Skeletal muscle tissue (tissue), 4 donors: ENCODE measurements around the gene POFUT1. TPM values are rescaled to one million over a fixed set of nuclear protein-coding genes. Genes with fewer than 3 reads are reported as not detected.
"Not testable (repeated sequence)": the region's sequence is repeated elsewhere in the genome, so short reads cannot be mapped to it uniquely, and the experiment has no call there.

Experiments
- H3K27ac ChIP-seq: one replicate; pipeline ENCODE4 v1.7.0; 2013; ENCODE audit warnings: mild to moderate bottlenecking, low read depth, low read length, inconsistent platforms
- H3K27me3 ChIP-seq, 3 donors: one replicate each; pipeline ENCODE4 v1.7.0; 2013; ENCODE audit warnings: low read length in 3 of 3; ENCODE audit not compliant: control insufficient read depth in 3 of 3, insufficient read depth in 3 of 3
- H3K36me3 ChIP-seq, 3 donors: one replicate each; pipeline ENCODE4 v1.7.0; 2013; ENCODE audit warnings: low read length in 3 of 3; ENCODE audit not compliant: control insufficient read depth in 3 of 3, insufficient read depth in 3 of 3
- H3K4me1 ChIP-seq, 3 donors: one replicate each; pipeline ENCODE4 v1.7.0; 2013; ENCODE audit warnings: low read length in 3 of 3, mild to moderate bottlenecking in 3 of 3; ENCODE audit not compliant: control insufficient read depth in 3 of 3, insufficient read depth in 3 of 3
- H3K4me3 ChIP-seq, 3 donors: one replicate each; pipeline ENCODE4 v1.7.0; 2013; ENCODE audit warnings: low read length in 3 of 3
- H3K9ac ChIP-seq, 3 donors: one replicate each; pipeline ENCODE4 v1.7.0; 2013; ENCODE audit warnings: low read length in 3 of 3, mild to moderate bottlenecking in 3 of 3, moderate library complexity in 2 of 3, low read depth in 1 of 3
- H3K9me3 ChIP-seq, 3 donors: one replicate each; pipeline ENCODE4 v1.7.0; 2013; ENCODE audit warnings: low read length in 3 of 3; ENCODE audit not compliant: control insufficient read depth in 3 of 3
- total RNA-seq: library from RNA; depleted of rRNA; stranded (reverse); fragments of >200 nt; gene quantifications from one replicate; pipeline ENCODE4 v1.2.3, GENCODE V29; 2014
- donor health status: Osteomylitis.

The POFUT1 gene
- total RNA-seq, 1 donor from 2014 or later: 20.4 TPM

DNA sequence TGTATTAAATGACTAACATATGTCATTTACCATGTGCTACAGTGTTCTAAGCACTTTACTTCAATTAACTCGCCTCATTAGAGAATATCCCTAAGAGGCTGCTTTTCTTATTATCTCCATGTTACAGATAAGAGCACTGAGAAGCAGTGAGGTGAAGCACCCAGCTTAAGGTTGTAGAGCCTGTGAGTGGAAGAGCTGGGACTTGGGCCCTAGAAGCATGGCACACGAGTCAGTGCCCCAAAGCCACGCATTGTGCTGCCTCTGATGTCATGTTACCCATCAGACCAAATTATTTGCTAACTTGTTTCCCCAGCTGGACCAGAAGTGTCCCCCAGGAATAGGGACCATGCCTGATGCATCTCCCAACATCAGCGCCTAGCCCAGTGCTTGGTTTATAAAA is 34.1 kb downstream of the POFUT1 start:
- H3K9me3 ChIP-seq: no peaks in the 10 kb centered on the region
- H3K27ac ChIP-seq: no peak overlapping the region
- no peaks in the 10 kb centered on the region for H3K27me3 ChIP-seq
- peaks cover 0 to 3% (median 2%) of the 10 kb centered on the region in 3 donors for H3K36me3 ChIP-seq
- no peak overlapping the region for H3K9ac ChIP-seq
- no peaks in the 10 kb centered on the region for H3K4me1 ChIP-seq
- H3K4me3 ChIP-seq: no peak overlapping the region

- no peaks in the 10 kb centered on the region for H3K36me3 ChIP-seq
- H3K9me3 ChIP-seq: no peaks in the 10 kb centered on the region
- H3K27ac ChIP-seq: no peak overlapping the region
- H3K4me1 ChIP-seq: no peaks in the 10 kb centered on the region
- no peak overlapping the region for H3K4me3 ChIP-seq
- H3K27me3 ChIP-seq: no peaks in the 10 kb centered on the region
- no peak overlapping the region for H3K9ac ChIP-seq
Measured at GRCh38 chr20:32244150-32244823, 36.6 kb downstream of the POFUT1 start.

DNA sequence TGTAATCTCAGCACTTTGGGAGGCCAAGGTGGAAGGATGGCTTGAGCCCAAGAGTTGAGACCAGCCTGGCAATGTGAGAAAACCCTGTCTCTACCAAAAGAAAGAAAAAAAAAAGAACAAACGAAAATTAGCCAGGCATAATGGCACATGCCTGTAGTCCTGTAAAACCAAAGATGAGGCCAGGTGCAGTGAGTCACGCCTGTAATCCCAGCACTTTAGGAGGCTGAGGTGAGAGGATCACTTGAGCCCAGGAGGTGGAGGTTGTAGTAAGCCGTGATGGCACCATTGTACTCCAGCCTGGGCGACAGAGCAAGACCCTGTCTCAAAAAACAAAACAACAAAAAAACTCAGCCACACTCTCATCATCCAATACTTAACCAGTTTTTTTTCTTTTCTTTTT is 37.3 kb downstream of the POFUT1 start:
- H3K9me3 ChIP-seq: no peaks in the 10 kb centered on the region
- H3K36me3 ChIP-seq: no peaks in the 10 kb centered on the region
- H3K9ac ChIP-seq: no peak overlapping the region
- H3K27ac ChIP-seq: no peak overlapping the region
- H3K4me3 ChIP-seq: no peak overlapping the region
- H3K4me1 ChIP-seq: no peaks in the 10 kb centered on the region
- H3K27me3 ChIP-seq: no peaks in the 10 kb centered on the region

DNA sequence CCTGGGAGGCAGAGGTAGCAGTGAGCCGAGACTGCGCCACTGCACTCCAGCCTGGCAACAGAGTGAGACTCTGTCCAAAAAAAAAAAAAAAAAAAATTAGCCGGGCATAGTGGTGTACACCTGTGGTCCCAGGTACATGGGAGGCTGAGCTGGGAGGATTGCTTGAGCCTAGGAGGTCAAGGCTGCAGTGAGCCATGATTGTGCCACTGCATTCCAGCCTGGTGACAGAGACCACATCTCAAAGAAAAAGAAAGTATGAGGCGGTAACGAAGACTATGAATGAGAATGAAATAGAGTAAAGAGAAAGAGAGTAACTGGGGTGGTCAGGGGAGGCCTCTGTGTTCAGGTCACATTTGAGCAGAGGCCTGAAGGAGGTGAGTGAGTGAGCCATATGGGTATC is 38.5 kb downstream of the POFUT1 start:
- H3K9ac ChIP-seq, H3K27ac ChIP-seq, H3K27me3 ChIP-seq, H3K4me3 ChIP-seq, H3K9me3 ChIP-seq, H3K4me1 ChIP-seq, H3K36me3 ChIP-seq: not testable (repeated sequence)

DNA sequence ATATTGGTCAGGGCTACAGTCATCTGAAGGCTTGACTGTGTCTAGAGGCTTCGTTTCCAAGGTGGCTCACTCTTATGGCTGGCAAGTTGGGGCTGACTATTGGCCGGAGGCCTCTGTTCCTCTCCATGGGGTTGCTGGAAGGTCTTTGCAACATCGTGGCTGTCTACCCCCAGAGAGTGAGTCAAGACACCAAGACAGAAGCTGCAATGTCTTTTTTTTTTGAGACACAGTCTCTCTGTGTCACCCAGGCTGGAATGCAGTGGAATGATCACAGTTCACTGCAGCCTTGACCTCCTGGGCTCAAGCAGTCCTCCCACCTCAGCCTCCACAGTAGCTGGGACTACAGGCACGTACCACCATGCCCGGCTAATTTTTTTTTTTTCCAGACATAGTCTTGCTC is 40.4 kb downstream of the POFUT1 start:
- Histone ChIP-seq H3K9me3 (peaks cover 0 to under 1% (median 0%) of the 10 kb centered on the region in 3 donors), H3K9ac (no peak overlapping the region), H3K36me3 (no peaks in the 10 kb centered on the region), H3K4me3 (no peak overlapping the region), H3K27ac (no peak overlapping the region), H3K4me1 (no peaks in the 10 kb centered on the region), H3K27me3 (no peaks in the 10 kb centered on the region)

- Histone ChIP-seq H3K27me3 (no peaks in the 10 kb centered on the region), H3K36me3 (no peaks in the 10 kb centered on the region), H3K4me1 (no peaks in the 10 kb centered on the region), H3K9me3 (peaks cover 0 to 2% (median 0%) of the 10 kb centered on the region in 3 donors), H3K27ac (no peak overlapping the region), H3K4me3 (no peak overlapping the region), H3K9ac (no peak overlapping the region)
Measured at GRCh38 chr20:32249030-32249738, 41.5 kb downstream of the POFUT1 start.

- H3K9me3 ChIP-seq: peaks cover 0 to 2% (median 0%) of the 10 kb centered on the region in 3 donors
- H3K9ac ChIP-seq: no peak overlapping the region
- no peaks in the 10 kb centered on the region for H3K36me3 ChIP-seq
- H3K27me3 ChIP-seq: no peaks in the 10 kb centered on the region
- no peaks in the 10 kb centered on the region for H3K4me1 ChIP-seq
- no peak overlapping the region for H3K4me3 ChIP-seq
- H3K27ac ChIP-seq: no peak overlapping the region
Measured at GRCh38 chr20:32251470-32251869, 43.8 kb downstream of the POFUT1 start.

- peaks cover 0 to 2% (median 0%) of the 10 kb centered on the region in 3 donors for H3K9me3 ChIP-seq
- H3K36me3 ChIP-seq: no peaks in the 10 kb centered on the region
- no peaks in the 10 kb centered on the region for H3K27me3 ChIP-seq
- no peaks in the 10 kb centered on the region for H3K4me1 ChIP-seq
- H3K27ac ChIP-seq: no peak overlapping the region
- no peak overlapping the region for H3K9ac ChIP-seq
- H3K4me3 ChIP-seq: no peak overlapping the region
Measured at GRCh38 chr20:32252189-32252588, 44.5 kb downstream of the POFUT1 start.

DNA sequence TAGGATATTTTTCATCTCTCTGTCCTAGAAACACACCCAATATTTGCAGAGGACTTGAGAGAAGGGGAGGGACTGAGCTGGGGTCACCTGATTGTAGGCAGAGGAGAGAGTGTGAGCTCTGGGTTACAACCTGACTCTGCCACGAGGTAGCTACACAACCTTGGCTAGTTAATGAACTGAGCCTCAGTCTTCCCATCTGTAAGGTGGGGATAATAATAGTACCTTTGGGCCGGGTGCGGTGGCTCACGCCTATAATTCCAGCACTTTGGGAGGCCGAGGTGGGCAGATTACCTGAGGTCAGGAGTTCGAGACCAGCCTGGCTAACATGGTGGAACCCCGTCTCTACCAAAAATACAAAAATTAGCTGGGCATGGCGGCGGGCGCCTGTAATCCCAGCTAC is 53.3 kb downstream of the POFUT1 start:
- H3K4me1 ChIP-seq, H3K36me3 ChIP-seq, H3K27me3 ChIP-seq, H3K9me3 ChIP-seq, H3K27ac ChIP-seq, H3K4me3 ChIP-seq, H3K9ac ChIP-seq: not testable (repeated sequence)

DNA sequence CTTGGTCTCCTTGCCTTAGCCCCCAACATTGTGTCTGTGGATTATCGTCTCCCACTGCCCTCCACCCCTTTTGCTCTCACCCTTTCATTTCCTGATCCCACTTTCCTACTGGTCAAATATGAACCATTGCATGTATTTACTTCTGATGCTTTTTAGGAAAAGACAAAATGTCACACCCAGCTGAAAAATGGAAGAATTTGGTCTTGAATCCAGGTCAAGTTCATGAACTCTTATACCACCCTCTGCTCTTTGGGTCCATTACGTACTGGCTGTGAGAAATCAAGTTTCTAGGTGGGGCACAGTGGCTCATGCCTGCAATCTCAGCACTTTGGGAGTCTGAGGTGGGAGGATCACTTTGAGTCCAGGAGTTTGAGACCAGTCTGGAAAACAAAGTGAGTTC is 54.0 kb downstream of the POFUT1 start:
- H3K4me1 ChIP-seq: no peaks in the 10 kb centered on the region
- H3K9ac ChIP-seq: no peak overlapping the region
- H3K4me3 ChIP-seq: no peak overlapping the region
- no peaks in the 10 kb centered on the region for H3K9me3 ChIP-seq
- H3K27ac ChIP-seq: no peak overlapping the region
- no peaks in the 10 kb centered on the region for H3K27me3 ChIP-seq
- no peaks in the 10 kb centered on the region for H3K36me3 ChIP-seq
